ENCODE measurements around the gene PLAGL2.

Gene PLAGL2

DNA sequence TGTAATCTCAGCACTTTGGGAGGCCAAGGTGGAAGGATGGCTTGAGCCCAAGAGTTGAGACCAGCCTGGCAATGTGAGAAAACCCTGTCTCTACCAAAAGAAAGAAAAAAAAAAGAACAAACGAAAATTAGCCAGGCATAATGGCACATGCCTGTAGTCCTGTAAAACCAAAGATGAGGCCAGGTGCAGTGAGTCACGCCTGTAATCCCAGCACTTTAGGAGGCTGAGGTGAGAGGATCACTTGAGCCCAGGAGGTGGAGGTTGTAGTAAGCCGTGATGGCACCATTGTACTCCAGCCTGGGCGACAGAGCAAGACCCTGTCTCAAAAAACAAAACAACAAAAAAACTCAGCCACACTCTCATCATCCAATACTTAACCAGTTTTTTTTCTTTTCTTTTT, 37.4 kb upstream of the PLAGL2 start:
- POLR2A ChIA-PET, result no interaction called here
- DNase-seq (ENCODE audit: extremely low spot score), result no peak
- CTCF ChIA-PET, result no interaction called here
- TF ChIP-seq, protein P1, sequence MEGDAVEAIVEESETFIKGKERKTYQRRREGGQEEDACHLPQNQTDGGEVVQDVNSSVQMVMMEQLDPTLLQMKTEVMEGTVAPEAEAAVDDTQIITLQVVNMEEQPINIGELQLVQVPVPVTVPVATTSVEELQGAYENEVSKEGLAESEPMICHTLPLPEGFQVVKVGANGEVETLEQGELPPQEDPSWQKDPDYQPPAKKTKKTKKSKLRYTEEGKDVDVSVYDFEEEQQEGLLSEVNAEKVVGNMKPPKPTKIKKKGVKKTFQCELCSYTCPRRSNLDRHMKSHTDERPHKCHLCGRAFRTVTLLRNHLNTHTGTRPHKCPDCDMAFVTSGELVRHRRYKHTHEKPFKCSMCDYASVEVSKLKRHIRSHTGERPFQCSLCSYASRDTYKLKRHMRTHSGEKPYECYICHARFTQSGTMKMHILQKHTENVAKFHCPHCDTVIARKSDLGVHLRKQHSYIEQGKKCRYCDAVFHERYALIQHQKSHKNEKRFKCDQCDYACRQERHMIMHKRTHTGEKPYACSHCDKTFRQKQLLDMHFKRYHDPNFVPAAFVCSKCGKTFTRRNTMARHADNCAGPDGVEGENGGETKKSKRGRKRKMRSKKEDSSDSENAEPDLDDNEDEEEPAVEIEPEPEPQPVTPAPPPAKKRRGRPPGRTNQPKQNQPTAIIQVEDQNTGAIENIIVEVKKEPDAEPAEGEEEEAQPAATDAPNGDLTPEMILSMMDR (IDR thresholded peaks at IDR 0.05; ENCODE audit: control extremely low read depth, extremely low read depth, low read depth, missing control alignments), result no peak

DNA sequence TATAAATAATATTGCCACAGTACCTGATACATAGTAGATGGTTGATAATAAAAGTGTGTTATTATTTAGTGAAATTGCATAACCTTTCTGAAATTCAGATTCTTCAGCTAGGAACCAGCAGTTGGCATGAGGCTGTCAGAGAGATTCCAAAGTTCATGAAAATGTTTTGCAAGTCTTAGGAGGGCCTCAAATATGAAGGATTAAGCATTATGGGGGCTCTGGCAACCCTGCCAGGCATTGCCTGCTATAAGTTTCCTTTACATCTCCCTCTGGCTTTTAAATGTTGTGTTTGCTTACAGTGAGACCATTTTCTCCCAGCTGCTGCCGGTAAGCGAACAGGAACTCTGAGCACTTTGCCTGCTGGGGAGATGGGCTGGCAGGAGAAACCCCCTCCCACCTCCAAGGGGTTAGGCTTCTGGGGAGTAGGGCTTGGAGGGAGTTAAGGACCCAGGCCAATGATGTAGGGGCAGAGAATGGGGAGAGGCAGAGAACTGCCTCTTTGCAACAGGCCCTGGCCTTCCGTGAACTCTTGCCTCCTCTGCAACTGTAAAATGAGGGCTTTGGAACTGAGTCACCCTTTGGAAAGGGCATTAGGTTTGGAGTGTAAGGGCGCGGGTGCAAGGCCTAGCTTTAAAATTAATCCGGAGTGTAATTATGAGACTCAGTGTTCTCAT, 36.7 kb upstream of the PLAGL2 start:
- ChIA-PET POLR2A (interaction anchor here (0.6 kb wide), 1 partner anchor 126 kb away, joined by 7 read pairs; no protein-coding TSS in a partner anchor), CTCF (interaction anchor here (1.0 kb wide), 1 partner anchor 29 kb away, joined by 3 read pairs; no protein-coding TSS in a partner anchor)

DNA sequence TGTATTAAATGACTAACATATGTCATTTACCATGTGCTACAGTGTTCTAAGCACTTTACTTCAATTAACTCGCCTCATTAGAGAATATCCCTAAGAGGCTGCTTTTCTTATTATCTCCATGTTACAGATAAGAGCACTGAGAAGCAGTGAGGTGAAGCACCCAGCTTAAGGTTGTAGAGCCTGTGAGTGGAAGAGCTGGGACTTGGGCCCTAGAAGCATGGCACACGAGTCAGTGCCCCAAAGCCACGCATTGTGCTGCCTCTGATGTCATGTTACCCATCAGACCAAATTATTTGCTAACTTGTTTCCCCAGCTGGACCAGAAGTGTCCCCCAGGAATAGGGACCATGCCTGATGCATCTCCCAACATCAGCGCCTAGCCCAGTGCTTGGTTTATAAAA, 34.3 kb upstream of the PLAGL2 start:
- ChIA-PET POLR2A (no interaction called here), CTCF (interaction anchor here (1.3 kb wide), 1 partner anchor 13 kb away, joined by 3 read pairs; no protein-coding TSS in a partner anchor)
- no peak for DNase-seq (ENCODE audit: extremely low spot score)
- TF ChIP-seq, protein P1 (IDR thresholded peaks at IDR 0.05; ENCODE audit: control extremely low read depth, extremely low read depth, low read depth, missing control alignments), result no peak

More for the DNA sequence above, 36.7 kb upstream of the PLAGL2 start:
- DNase-seq (ENCODE audit: extremely low spot score), result no peak
- TF ChIP-seq, protein P1 (IDR thresholded peaks at IDR 0.05; ENCODE audit: control extremely low read depth, extremely low read depth, low read depth, missing control alignments), result no peak

DNA sequence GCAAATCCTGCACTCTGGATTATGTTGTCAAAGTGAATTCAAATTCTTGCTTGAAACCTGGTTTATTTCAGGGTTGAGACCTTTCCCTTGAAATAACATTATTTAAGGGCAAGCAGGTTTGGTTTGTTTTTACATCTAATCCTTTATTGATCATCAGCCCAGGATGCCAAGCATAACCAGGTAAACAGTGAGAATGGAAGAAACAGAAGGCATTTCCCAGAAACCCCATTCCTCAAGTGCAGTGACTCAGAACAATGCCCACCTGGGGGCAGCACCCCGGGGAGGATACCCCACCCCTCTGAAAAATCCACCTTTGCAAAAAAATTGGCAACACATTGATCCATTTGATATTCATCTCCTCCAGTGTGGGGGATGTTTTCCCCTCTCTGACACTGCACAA, 32.7 kb upstream of the PLAGL2 start:
- TF ChIP-seq, protein P1 (IDR thresholded peaks at IDR 0.05; ENCODE audit: control extremely low read depth, extremely low read depth, low read depth, missing control alignments), result peak; percentile 17
- no peak for DNase-seq (ENCODE audit: extremely low spot score)
- CTCF ChIA-PET, result interaction anchor here (0.9 to 1.7 kb wide), 3 partner anchors 10 to 13 kb away, joined by 3 to 5 read pairs (median 3); no protein-coding TSS in a partner anchor
- POLR2A ChIA-PET, result no interaction called here

DNA sequence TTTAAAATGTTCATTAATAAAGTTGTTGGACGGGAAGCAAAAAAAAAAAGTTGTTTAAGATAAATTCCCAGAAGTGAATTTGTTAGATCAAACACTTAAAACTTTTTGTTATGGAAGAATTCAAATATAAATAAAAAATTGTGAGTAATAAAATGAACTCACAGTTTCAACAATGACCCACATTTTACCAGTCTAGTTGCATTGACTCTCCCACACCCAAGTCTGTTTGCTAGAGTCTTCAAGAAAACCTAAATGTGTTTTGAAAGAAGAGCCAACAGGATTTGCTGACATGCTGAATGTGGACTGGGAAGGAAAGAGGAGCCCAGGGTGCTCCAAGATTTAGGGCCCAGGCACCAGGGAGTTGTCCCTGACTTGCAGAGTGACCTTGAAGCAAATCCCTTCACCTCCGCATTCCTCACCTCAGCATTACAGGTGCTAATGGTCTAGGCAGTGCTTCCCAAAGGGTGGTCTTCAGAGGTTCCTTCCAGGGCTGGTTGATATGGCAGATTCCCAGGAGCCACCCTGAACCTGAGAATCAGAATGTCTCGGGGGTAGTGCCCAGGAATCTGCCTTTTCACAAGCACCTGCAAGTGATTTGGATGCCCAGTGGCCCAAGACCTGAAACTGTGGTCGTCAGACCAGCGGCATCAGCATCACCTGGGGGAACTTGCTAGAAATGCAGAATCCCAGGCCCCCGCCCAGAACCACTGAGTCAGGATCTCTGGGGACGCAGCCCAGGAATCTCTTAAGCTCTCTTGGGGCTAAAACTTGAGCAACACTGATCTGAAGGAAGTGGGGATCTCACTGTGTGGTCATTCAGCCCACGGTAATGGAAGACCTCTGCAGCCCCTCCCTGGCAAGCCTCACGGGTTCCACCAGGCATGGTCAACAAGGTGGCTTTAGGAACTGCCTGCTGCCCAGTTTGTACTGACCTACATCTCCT, 31.2 kb upstream of the PLAGL2 start:
- DNase-seq (ENCODE audit: extremely low spot score), result no peak
- TF ChIP-seq, protein P1 (IDR thresholded peaks at IDR 0.05; ENCODE audit: control extremely low read depth, extremely low read depth, low read depth, missing control alignments), result no peak
- ChIA-PET POLR2A (interaction anchor here (0.6 kb wide), 1 partner anchor 136 kb away, joined by 4 read pairs; no protein-coding TSS in a partner anchor), CTCF (interaction anchor here (1.7 kb wide), 1 partner anchor 14 kb away, joined by 5 read pairs; no protein-coding TSS in a partner anchor)

DNA sequence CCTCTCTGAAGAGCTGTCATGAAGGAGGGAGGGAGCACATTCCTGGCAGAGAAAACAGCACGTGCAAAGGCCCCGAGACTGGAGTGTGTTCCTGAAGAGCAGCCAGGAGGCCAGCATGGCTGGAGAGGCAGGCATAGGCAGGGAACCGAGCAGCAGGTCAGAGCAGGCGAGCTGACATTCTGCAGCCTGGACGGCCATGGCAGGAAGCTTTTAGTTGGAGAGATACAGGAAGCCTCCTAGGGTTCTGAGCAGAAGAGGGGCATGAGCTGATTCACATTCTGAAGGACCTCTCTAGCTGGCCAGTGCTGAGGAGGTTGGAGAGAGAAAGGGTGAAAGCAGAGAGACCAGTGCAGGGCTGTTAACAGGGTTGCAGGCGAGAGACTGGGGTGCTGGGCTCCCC, 29.9 kb upstream of the PLAGL2 start:
- ChIA-PET POLR2A (no interaction called here), CTCF (no interaction called here)
- DNase-seq (ENCODE audit: extremely low spot score), result no peak
- TF ChIP-seq, protein P1 (IDR thresholded peaks at IDR 0.05; ENCODE audit: control extremely low read depth, extremely low read depth, low read depth, missing control alignments), result no peak

Data from GM10248 (cell line).